Upper lobe of left lung (tissue), 4 donors: Measurements from ENCODE around the gene KIF3B.

Experiments
- CTCF ChIP-seq, 6 experiments: fragments of 450-650 bp in 4 of 6; fragments of 200-600 bp in 2 of 6; sonication (generic) in 2 of 6; IDR thresholded peaks; one replicate each; pipeline ENCODE4 v1.5.1; 2016 to 2019; ENCODE audit warnings: antibody characterized with exemption in 6 of 6
- POLR2A ChIP-seq, 4 donors: fragments of 450-650 bp; IDR thresholded peaks; one replicate each; pipeline ENCODE4 v1.5.1; 2016 to 2017; ENCODE audit warnings: antibody characterized with exemption in 4 of 4, mild to moderate bottlenecking in 2 of 4

DNA sequence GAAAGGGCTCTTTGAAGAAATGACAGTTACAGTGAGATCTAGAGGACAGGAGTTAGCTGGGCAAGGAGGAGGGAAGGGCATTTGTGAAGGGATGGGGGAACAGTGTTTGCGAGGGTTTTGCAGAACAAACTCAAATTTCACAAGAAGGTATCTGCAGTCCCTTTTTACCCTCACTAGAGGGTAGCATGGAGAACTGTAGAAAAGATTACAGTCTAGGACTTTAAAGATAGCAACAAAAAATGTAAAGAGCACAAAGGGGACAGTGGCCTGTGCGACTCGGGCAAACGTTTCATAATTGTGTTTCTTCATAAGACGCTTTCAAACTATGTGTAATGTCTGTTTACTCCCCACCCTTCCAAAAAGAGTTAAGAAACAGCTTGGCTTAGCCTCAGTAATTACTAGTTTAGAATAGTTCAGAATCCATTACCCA, 59.5 kb downstream of the KIF3B start:
- peak; percentile 47 to 63 (median 56) for TF ChIP-seq CTCF (IDR thresholded peaks at IDR 0.05)
- no peak for TF ChIP-seq POLR2A (IDR thresholded peaks at IDR 0.05)
